AG10803 (cell line): ENCODE results near the gene TARS1.
"Not testable (repeated sequence)": the region's sequence is repeated elsewhere in the genome, so short reads cannot be mapped to it uniquely, and the experiment has no call there.

Experiments
- DNase-seq: peaks from one replicate; pipeline ENCODE4 v3.0.0; 2010; ENCODE audit warnings: low read depth
- H3K4me3 ChIP-seq: 2 replicates; pipeline ENCODE4 v1.5.1; 2011; ENCODE audit warnings: mild to moderate bottlenecking, low read length, control low read depth
- TF ChIP-seq, protein P1 (sequence below): conservative IDR thresholded peaks from 2 replicates; pipeline ENCODE4 v1.5.1; 2011; ENCODE audit warnings: mild to moderate bottlenecking, low read length, control low read depth, inconsistent platforms

The TARS1 gene

DNA sequence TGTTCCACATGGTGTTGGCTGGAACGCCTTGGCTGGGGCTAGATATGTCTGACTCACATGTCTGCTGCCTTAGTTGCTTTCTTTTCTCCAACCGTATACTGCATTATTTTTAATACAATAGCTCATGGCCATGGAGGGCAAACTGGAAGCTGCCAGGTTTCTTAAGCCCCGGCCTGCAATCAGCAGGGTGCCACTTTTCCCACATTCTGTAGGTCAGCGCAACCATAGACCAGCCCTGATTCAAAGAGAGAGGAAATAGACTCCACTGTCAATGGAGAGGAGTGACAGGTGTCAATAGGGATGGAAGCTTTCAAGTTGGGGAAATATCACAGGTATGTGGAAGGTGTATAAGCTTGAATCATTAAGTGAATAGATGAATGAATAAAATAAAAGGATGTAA is 60.5 kb downstream of the TARS1 start:
- H3K4me3 ChIP-seq, result no peak overlapping the region
- no peak for DNase-seq

DNA sequence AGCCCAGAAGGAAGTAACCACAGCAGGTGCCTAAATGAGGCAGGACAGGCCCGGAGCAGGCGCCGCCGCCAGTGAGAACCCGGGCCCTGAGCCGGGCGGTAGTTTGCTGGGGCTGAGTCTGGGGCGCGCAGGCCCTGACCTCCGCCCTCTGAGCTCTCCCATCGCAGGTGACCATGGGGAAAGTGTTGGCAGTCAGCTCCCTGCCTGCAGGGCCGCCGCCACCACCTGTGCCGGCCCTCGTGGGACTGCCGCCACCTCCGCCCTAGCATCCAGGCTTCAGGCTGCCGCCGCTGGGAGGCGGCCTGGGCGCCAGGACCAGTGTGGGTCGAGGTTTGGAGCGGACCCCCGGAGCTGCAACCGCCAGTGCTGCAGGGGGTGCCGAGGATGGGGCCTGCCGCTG is 61.1 kb downstream of the TARS1 start:
- no peak for DNase-seq
- H3K4me3 ChIP-seq, result no peak overlapping the region
- TF ChIP-seq, protein P1, sequence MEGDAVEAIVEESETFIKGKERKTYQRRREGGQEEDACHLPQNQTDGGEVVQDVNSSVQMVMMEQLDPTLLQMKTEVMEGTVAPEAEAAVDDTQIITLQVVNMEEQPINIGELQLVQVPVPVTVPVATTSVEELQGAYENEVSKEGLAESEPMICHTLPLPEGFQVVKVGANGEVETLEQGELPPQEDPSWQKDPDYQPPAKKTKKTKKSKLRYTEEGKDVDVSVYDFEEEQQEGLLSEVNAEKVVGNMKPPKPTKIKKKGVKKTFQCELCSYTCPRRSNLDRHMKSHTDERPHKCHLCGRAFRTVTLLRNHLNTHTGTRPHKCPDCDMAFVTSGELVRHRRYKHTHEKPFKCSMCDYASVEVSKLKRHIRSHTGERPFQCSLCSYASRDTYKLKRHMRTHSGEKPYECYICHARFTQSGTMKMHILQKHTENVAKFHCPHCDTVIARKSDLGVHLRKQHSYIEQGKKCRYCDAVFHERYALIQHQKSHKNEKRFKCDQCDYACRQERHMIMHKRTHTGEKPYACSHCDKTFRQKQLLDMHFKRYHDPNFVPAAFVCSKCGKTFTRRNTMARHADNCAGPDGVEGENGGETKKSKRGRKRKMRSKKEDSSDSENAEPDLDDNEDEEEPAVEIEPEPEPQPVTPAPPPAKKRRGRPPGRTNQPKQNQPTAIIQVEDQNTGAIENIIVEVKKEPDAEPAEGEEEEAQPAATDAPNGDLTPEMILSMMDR, result no peak

More for the DNA sequence above, 60.5 kb downstream of the TARS1 start:
- TF ChIP-seq, protein P1, result no peak

DNA sequence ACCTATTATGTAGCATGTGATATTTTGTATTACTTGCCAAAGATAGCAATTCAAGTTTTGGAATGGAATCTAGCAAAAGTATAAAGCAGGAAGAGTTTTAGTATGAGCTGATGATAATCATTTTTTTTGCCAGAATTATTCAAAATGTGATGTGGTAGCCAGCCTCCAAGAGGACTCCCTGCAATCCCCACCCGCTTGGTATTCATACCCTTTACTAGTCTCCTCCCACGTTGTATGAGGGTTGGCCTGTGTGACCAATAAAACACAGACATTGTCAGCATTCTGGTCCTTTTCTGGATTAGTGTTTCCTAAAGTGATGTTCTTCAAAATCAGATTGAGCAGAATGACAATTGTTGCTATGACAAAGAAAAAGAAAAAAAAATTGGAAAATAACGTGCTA is 63.8 kb downstream of the TARS1 start:
- no peak for DNase-seq
- TF ChIP-seq, protein P1, result no peak
- no peak overlapping the region for H3K4me3 ChIP-seq

GRCh38 chr5:33507426-33507825 is 66.7 kb downstream of the TARS1 start:
- TF ChIP-seq, protein P1, result no peak
- no peak for DNase-seq
- H3K4me3 ChIP-seq, result no peak overlapping the region

- H3K4me3 ChIP-seq, result no peak overlapping the region
- TF ChIP-seq, protein P1, result no peak
- peak; percentile 47 for DNase-seq
Measured at GRCh38 chr5:33509036-33509435, 68.3 kb downstream of the TARS1 start.

GRCh38 chr5:33513462-33514185 is 72.9 kb downstream of the TARS1 start:
- peak; percentile 47 for DNase-seq
- TF ChIP-seq, protein P1, result no peak
- no peak overlapping the region for H3K4me3 ChIP-seq

GRCh38 chr5:33515366-33515765 is 74.6 kb downstream of the TARS1 start:
- not testable (repeated sequence) for DNase-seq, H3K4me3 ChIP-seq

DNA sequence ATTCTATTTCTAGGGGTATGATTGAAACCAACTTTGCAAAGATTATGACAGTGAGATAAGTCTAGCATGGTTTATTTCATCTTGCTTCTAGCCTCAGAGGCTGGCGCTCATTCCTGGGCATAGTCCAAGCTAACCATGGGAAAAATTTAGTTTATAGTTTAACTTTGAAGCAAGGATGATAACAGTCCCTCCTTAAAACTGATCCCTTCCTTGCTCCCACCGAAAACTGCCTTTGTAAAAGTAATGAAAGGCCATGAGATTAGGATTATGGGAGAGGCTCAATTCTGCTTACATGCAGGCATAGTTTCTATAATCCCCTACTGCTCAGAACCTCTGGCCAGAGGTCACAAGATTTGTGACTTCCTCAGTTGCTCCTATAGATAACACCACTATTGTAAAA is 75.7 kb downstream of the TARS1 start:
- no peak overlapping the region for H3K4me3 ChIP-seq
- no peak for DNase-seq
- TF ChIP-seq, protein P1, result no peak
